HG02571 (cell line): Measurements from ENCODE around the gene MRPS31.
A peak's percentile ranks its signal among the peaks of the same experiment; 100 is the strongest.
"Not testable (repeated sequence)": the region's sequence is repeated elsewhere in the genome, so short reads cannot be mapped to it uniquely, and the experiment has no call there.

Experiments used
- ATAC-seq: cut with Tn5 transposase; IDR thresholded peaks from one replicate; pipeline ENCODE4 v1.9.1; 2021; ENCODE audit warnings: mild to moderate bottlenecking, moderate library complexity; ENCODE audit not compliant: unreplicated experiment

MRPS31 gene

DNA sequence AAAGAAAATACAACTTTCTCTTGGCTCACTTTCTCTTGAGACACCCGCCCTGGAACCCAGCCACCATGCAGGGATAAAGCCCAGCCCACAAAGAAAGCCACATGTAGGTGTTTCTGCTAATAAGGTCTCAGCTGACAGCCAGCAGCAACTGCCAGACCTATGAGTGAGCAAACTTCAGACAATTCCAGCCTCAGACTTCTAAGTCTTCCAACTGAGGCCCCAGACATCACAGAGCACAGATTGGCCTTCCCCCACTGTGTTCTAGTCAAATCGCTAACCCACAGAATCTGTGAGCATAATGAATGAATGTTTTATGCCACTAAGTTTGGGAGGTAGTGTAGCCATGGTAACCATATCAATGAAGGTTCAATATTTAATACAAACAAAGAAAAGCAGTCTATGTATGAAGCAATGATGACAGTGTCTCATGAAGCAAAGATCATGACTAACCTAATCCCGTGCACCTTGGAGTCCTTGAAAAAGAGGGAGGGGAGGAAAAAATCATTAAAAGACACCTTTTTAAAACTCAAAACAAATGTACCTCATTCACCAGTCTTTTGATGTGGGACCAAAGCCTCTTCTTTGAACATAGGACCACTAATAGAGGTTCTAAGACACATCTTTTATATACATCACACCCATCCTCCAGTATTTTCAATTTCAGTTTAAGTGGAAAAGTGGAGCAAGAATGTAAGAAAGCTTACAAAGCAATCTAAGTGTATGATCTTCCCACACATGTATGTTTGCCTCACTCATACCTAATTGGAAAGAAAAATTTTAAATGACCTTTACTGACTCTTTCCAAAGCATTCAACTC lies 6.2 kb downstream of the MRPS31 start:
- ATAC-seq: no peak

DNA sequence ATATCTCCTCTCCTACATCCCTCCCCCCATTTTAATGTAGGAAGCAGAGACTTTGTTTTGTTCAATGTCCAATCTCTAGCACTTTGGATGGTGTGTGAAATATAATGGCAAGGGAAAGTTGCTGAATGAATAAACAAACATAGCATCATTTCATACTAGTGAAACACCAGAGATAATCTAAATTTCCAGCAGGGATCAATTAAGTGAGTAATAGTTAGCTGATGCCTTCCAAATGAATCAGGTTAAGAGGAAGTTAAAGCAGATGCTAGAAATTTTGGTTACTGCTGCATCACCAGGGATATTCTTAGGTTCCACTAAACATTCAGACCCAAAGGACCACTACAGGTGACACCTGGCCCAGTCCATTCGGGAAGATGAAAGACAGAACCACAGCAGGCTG lies 8.1 kb downstream of the MRPS31 start:
- no peak for ATAC-seq

- no peak for ATAC-seq
Measured at GRCh38 chr13:40758811-40759210, 12.2 kb downstream of the MRPS31 start.

- peak; percentile 57 for ATAC-seq
Measured at GRCh38 chr13:40756042-40756441, 14.9 kb downstream of the MRPS31 start.

- no peak for ATAC-seq
Measured at GRCh38 chr13:40755082-40755700, 15.8 kb downstream of the MRPS31 start.

- no peak for ATAC-seq
Measured at GRCh38 chr13:40749327-40749726, 21.7 kb downstream of the MRPS31 start.

DNA sequence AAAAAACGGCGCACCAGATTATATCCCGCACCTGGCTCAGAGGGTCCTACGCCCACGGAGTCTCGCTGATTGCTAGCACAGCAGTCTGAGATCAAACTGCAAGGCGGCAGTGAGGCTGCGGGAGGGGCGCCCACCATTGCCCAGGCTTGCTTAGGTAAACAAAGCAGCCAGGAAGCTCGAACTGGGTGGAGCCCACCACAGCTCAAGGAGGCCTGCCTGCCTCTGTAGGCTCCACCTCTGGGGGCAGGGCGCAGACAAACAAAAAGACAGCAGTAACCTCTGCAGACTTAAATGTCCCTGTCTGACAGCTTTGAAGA lies 35.8 kb downstream of the MRPS31 start:
- ATAC-seq: not testable (repeated sequence)

GRCh38 chr13:40734536-40735231 lies 36.3 kb downstream of the MRPS31 start:
- not testable (repeated sequence) for ATAC-seq

DNA sequence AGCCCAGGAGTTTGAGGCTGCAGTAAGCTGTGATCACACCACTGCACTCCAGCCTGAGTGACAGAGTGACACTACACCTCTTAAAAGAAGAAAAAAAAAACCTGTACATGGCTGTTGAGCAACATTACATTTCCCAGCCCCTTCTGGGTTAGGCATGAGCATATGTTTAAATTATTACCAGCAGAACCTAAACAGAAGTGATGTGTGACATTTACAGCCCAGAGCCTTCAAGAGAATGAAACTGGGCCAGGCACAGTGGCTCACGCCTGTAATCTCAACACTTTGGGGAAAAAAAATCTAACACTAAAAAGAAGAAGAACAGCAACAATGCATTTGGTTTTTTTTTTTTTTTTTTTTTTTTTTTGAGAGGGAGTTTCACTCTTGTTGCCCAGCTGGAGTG lies 38.3 kb downstream of the MRPS31 start:
- no peak for ATAC-seq

DNA sequence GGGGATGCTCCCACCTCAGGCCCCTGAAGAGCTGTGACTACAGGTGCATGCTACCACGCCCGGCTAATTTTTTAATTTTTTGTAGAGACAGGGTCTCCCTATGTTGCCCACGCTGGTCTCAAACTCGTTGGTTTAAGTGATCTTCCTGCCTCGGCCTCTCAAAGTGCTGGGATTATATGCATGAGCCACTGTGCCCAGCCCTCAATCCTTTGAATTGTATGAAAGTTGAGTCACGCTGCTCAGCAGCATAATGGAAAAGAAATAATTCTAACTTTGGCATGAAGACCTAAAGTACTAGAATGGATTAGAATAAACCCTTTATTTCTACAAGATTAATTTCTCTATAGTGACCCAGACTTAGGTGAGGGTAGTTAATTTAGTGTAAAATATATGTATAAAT lies 42.4 kb downstream of the MRPS31 start:
- no peak for ATAC-seq

GRCh38 chr13:40714433-40714832 lies 56.6 kb downstream of the MRPS31 start:
- ATAC-seq: not testable (repeated sequence)

DNA sequence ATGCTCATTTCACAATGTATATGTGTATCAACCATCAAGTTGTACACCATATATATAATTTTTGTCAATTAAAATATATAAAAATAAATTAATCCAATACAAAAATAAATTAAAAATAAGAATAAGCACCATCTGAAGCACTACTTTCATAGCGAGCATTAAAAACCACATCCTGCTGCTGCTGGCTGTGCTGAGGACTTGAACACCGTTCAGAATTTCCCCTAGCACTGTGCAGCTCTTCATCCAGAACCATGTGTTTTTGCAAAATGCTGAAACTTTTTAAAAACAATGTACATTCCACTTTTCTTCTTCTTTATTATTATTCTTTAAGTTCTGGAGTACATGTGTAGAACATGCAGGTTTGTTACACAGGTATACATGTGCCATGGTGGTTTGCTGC lies 64.6 kb downstream of the MRPS31 start:
- no peak for ATAC-seq

DNA sequence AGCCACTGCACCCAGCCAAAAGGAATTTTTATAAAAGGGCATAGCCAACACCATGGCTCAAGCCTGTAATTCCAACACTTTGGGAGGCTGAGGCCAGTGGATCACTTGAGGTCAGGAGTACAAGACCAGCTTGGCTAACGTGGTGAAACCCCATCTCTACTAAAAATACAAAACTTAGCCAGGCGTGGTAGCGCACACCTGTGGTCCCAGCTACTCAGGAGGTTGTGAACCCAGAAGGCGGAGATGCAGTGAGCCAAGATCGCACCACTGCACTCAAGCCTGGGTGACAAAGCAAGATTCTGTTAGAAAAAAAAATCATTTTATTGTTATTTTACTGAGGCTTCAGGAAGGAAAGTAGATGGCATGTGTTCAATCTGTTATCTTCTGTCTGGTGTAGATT lies 73.3 kb downstream of the MRPS31 start:
- peak; percentile 55 for ATAC-seq

GRCh38 chr13:40694426-40694825 lies 76.6 kb downstream of the MRPS31 start:
- no peak for ATAC-seq

- ATAC-seq: peak; percentile 52
Measured at GRCh38 chr13:40692946-40693345, 78.0 kb downstream of the MRPS31 start.

- ATAC-seq: no peak
Measured at GRCh38 chr13:40688781-40689180, 82.2 kb downstream of the MRPS31 start.

- ATAC-seq: no peak
Measured at GRCh38 chr13:40682449-40683240, 88.3 kb downstream of the MRPS31 start.

GRCh38 chr13:40681341-40682146 lies 89.4 kb downstream of the MRPS31 start:
- ATAC-seq: no peak

DNA sequence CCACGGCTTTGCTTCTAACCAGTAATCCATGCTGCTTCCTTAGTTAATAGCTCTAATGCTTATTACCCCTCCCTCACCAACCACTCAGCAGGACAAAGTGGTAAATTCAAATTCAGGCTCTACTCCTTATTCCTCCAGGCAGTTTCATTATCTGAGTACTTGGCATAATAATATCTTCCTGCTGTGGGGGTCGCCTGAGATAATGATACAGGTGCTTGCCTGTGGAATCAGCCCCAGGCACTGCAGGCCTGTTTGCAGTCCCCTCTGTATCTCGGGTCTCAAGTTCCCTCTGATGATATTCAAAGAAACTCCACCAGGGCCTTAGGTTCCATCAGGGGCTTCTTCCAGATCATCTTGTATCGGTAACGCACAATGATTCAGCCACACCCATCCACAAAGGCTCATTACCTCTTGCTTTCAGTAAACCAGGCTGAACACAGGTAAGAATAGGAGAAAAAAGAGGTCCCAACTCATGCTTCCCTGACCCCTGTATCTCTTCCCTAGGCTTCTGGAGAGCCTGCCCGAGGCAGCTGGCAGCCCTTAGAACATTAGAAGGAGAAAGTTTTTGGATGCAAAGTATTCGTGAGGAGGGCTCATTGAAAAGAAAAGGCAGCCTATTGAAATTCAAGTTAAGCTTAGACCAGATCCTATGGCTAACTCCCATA lies 90.2 kb downstream of the MRPS31 start:
- ATAC-seq: no peak

- no peak for ATAC-seq
Measured at GRCh38 chr13:40679480-40679985, 91.5 kb downstream of the MRPS31 start.
